B cell (primary cell): Measurements from ENCODE around the gene LAPTM4A. TPM values are rescaled to one million over a fixed set of nuclear protein-coding genes. Genes with fewer than 3 reads are reported as not detected.
A peak's percentile ranks its signal among the peaks of the same experiment; 100 is the strongest.

Experiments used
- ATAC-seq: fragments of 200-7000 bp; cut with Tn5 transposase; one replicate; pipeline ENCODE4 v1.10.0; 2021; ENCODE audit warnings: low read depth, mild to moderate bottlenecking, moderate number of reproducible peaks, moderate library complexity
- CTCF ChIA-PET: fragments of 350-600 bp; sonication (Branson Sonifier 250); formaldehyde crosslinking; loops from one replicate; lab custom pipeline; 2021; ENCODE audit warnings: antibody characterized with exemption, inconsistent platforms; lab: Charles Lee
- POLR2A ChIA-PET: fragments of 350-600 bp; sonication (Branson Sonifier 250); formaldehyde crosslinking; loops from one replicate; lab custom pipeline; 2021; ENCODE audit warnings: antibody characterized with exemption; lab: Charles Lee
- DNase-seq: peaks from one replicate; pipeline ENCODE4 v3.0.0; 2013
- H2AFZ ChIP-seq: 2 replicates; pipeline ENCODE4 v1.6.1; 2012; ENCODE audit warnings: mild to moderate bottlenecking, low read depth, low read length; ENCODE audit not compliant: insufficient read depth, poor library complexity, severe bottlenecking
- H3K27ac ChIP-seq, 2 donors: 1 replicate in 1 of 2; 2 replicates in 1 of 2; pipeline ENCODE4 v1.5.1; 2012 to 2013; ENCODE audit warnings: low read length in 2 of 2, mild to moderate bottlenecking in 2 of 2, moderate library complexity in 1 of 2
- H3K27me3 ChIP-seq, 4 experiments: fragments of 200-600 bp in 1 of 4; sonication (generic) in 1 of 4; replicated peaks in 1 of 4; 1 replicate in 2 of 4; 2 replicates in 2 of 4; pipeline versions ENCODE4 v1.6.1 to v1.7.0; 2013 to 2016; ENCODE audit warnings: low read length in 3 of 4, mild to moderate bottlenecking in 2 of 4, mixed read lengths in 1 of 4, moderate library complexity in 1 of 4; ENCODE audit not compliant: insufficient read depth in 4 of 4, control insufficient read depth in 3 of 4; ENCODE audit errors: control extremely low read depth in 1 of 4
- H3K36me3 ChIP-seq, 2 experiments: replicated peaks in 1 of 2; 1 replicate in 1 of 2; 2 replicates in 1 of 2; pipeline versions ENCODE4 v1.6.1 to v1.7.1; 2013; ENCODE audit warnings: low read length in 1 of 2; ENCODE audit not compliant: insufficient read depth in 2 of 2, control insufficient read depth in 1 of 2; ENCODE audit errors: control extremely low read depth in 1 of 2, extremely low read depth in 1 of 2
- H3K4me1 ChIP-seq, 2 donors: fragments of 200-600 bp in 1 of 2; sonication (generic) in 1 of 2; 1 replicate in 1 of 2; 2 replicates in 1 of 2; pipeline versions ENCODE4 v1.5.1 to v1.6.1; 2013 to 2017; ENCODE audit warnings: low read length in 2 of 2; ENCODE audit not compliant: control insufficient read depth in 2 of 2, insufficient read depth in 2 of 2
- H3K4me2 ChIP-seq: replicated peaks from 2 replicates; pipeline ENCODE3; 2012; ENCODE audit warnings: mild to moderate bottlenecking, low read depth, low read length; ENCODE audit not compliant: poor library complexity, severe bottlenecking
- H3K4me3 ChIP-seq, 5 experiments: fragments of 200-600 bp in 1 of 5; sonication (generic) in 1 of 5; 1 replicate in 3 of 5; 2 replicates in 2 of 5; pipeline versions ENCODE4 v1.5.1 to v1.7.0; 2011 to 2016; ENCODE audit warnings: low read length in 4 of 5, mild to moderate bottlenecking in 4 of 5, low read depth in 2 of 5, control low read depth in 1 of 5, moderate library complexity in 1 of 5; ENCODE audit not compliant: insufficient read depth in 1 of 5; ENCODE audit errors: control extremely low read depth in 1 of 5, extremely low read depth in 1 of 5
- H3K79me2 ChIP-seq: fragments of 200-600 bp; sonication (generic); one replicate; pipeline ENCODE4 v1.6.0; 2016; ENCODE audit warnings: low read length; ENCODE audit not compliant: control insufficient read depth, insufficient read depth
- H3K9ac ChIP-seq: fragments of 200-600 bp; sonication (generic); 2 replicates; pipeline ENCODE4 v1.6.1; 2017; ENCODE audit warnings: mild to moderate bottlenecking, low read length, moderate library complexity
- H3K9me3 ChIP-seq, 3 donors: one replicate each; pipeline versions ENCODE4 v1.6.1 to v1.7.1; 2013; ENCODE audit warnings: low read length in 2 of 3; ENCODE audit not compliant: control insufficient read depth in 2 of 3, insufficient read depth in 1 of 3; ENCODE audit errors: control extremely low read depth in 1 of 3
- H4K20me1 ChIP-seq: 2 replicates; pipeline ENCODE4 v1.6.0; 2012; ENCODE audit warnings: mild to moderate bottlenecking, low read length; ENCODE audit not compliant: insufficient read depth, control insufficient read depth, poor library complexity, severe bottlenecking
- H3K27ac Mint-ChIP-seq: one replicate; pipeline ENCODE4 v1.8.0; 2021; ENCODE audit warnings: mixed read lengths
- H3K27me3 Mint-ChIP-seq: one replicate; pipeline ENCODE4 v1.8.0; 2021; ENCODE audit warnings: mixed read lengths
- H3K4me1 Mint-ChIP-seq: one replicate; pipeline ENCODE4 v1.8.0; 2021; ENCODE audit warnings: mixed read lengths
- H3K4me3 Mint-ChIP-seq: one replicate; pipeline ENCODE4 v1.8.0; 2021; ENCODE audit warnings: mixed read lengths
- H3K9me3 Mint-ChIP-seq: one replicate; pipeline ENCODE4 v1.8.0; 2022; ENCODE audit warnings: mixed read lengths; ENCODE audit not compliant: insufficient read depth
- CTCF ChIP-seq: fragments of 200-600 bp; IDR thresholded peaks from one replicate; pipeline ENCODE4 v1.8.0; 2022; ENCODE audit warnings: antibody characterized with exemption, mild to moderate bottlenecking
- EZH2 ChIP-seq: IDR thresholded peaks from 2 replicates; pipeline ENCODE4 v1.6.1; 2012; ENCODE audit warnings: borderline replicate concordance, low read depth, mild to moderate bottlenecking, moderate library complexity, low read length; ENCODE audit not compliant: insufficient read depth, poor library complexity, severe bottlenecking
- WGBS: methylation state at CpG from one replicate; pipeline ENCODE4 v1.1.5; 2013; ENCODE audit warnings: missing lambda C conversion rate; ENCODE audit not compliant: insufficient coverage; 5-methylcytosine and 5-hydroxymethylcytosine counted together
- intact Hi-C: fragments of 100-400 bp; cut with micrococcal nuclease; formaldehyde crosslinking; loops from one replicate; pipeline ENCODE4 v1.10.0; 2022
- polyA plus RNA-seq: library from polyadenylated mRNA; depleted of rRNA; stranded (reverse); fragments of >200 nt; gene quantifications from 2 replicates; pipeline ENCODE4 v1.2.3, GENCODE V29; 2012
- total RNA-seq, 2 donors: library from RNA; stranded (reverse); fragments of 120-200 nt in 1 of 2; gene quantifications; 1 replicate in 1 of 2; 2 replicates in 1 of 2; pipeline versions ENCODE4 v1.2.3 to v1.2.4, GENCODE V29; 2013 to 2022

Gene LAPTM4A
- total and polyA plus RNA-seq, 2 donors (not counting 1 experiment from before 2014, with no cell fraction given), result 45.9 to 74.4 TPM

GRCh38 chr2:19990416-19990728 is 61.1 kb downstream of the LAPTM4A start:
- POLR2A ChIA-PET, result interaction anchor here (0.6 to 0.7 kb wide), 4 partner anchors 55 to 643 kb away, joined by 3 to 5 read pairs (median 3); no protein-coding TSS in a partner anchor
- H3K9me3 Mint-ChIP-seq, result no peaks in the 10 kb centered on the region
- CTCF ChIA-PET, result interaction anchor here (0.7 to 1.3 kb wide), 3 partner anchors 22 to 35 kb away, joined by 3 to 4 read pairs (median 3); no protein-coding TSS in a partner anchor

More at GRCh38 chr2:19990416-19990728, 61.1 kb downstream of the LAPTM4A start:
- 72% methylated on average over 3 of the region's 10 CpGs for WGBS
- H3K9me3 ChIP-seq, result no peaks in the 10 kb centered on the region
- H3K4me3 ChIP-seq, result peak overlapping the region in 4 of 5 experiments; percentile 68 to 93 (median 90)
- peak overlapping the region; percentile 89 for H3K27ac Mint-ChIP-seq
- H3K9ac ChIP-seq, result peak overlapping the region; percentile 90
- H3K4me3 Mint-ChIP-seq, result peak overlapping the region; percentile 91
- peaks cover 0 to 7% (median 2%) of the 10 kb centered on the region in 4 experiments for H3K27me3 ChIP-seq
- no peaks in the 10 kb centered on the region for H3K36me3 ChIP-seq
- H3K4me2 ChIP-seq, result peak overlapping the region; percentile 82
- no peak for ATAC-seq
- TF ChIP-seq EZH2 (no peak), CTCF (no peak)
- DNase-seq, result no peak
- intact Hi-C loops, result loop anchor here (1.0 to 10.0 kb wide), 5 partner anchors 61 to 1430 kb away; partner anchors contain the start of genes LAPTM4A, RDH14, RHOB and TTC32
- H3K27ac ChIP-seq, result peak overlapping the region; percentile 46 to 77
- no peaks in the 10 kb centered on the region for H4K20me1 ChIP-seq
- peaks cover 16 to 22% of the 10 kb centered on the region in 2 donors for H3K4me1 ChIP-seq
- H2AFZ ChIP-seq, result peak overlapping the region; percentile 96
- H3K27me3 Mint-ChIP-seq, result peaks cover 21% of the 10 kb centered on the region
- H3K79me2 ChIP-seq, result no peaks in the 10 kb centered on the region
- peaks cover 28% of the 10 kb centered on the region for H3K4me1 Mint-ChIP-seq
